ENCODE measurements around the gene GRPEL1. TPM values are rescaled to one million over a fixed set of nuclear protein-coding genes. Genes with fewer than 3 reads are reported as not detected.

Gene GRPEL1
- total and polyA plus RNA-seq, 9 of the 15 experiments (the other 6 are each of a cell fraction or from before 2014, with no cell fraction given): 43.4 to 192 (median 86.6) TPM

- Histone ChIP-seq H3K36me3 (ENCODE audit: control insufficient read depth, insufficient read depth, low read length) (no peaks in the 10 kb centered on the region), H2AFZ (ENCODE audit: low read depth, low read length) (0 out of 2 replicates have a peak overlapping the region, but pooled peaks have one; percentile 8), H3K9me3 (replicated peaks; ENCODE audit: control insufficient read depth, insufficient read depth, low read depth, low read length) (no peaks in the 10 kb centered on the region), H3K27ac (ENCODE audit: extremely low read depth, low read depth, low read length) (no peak overlapping the region), H3K9ac (ENCODE audit: insufficient read depth in 1 of 2, low read depth in 2 of 2, low read length in 2 of 2) (no peak overlapping the region), H3K27me3 (ENCODE audit: control insufficient read depth in 2 of 2, insufficient read depth in 2 of 2, low read length in 2 of 2) (peaks cover 18 to 49% of the 10 kb centered on the region in 2 experiments), H3K4me2 (ENCODE audit: insufficient read depth, low read length) (no peak overlapping the region), H3K4me3 (no peak overlapping the region), H3K9me1 (ENCODE audit: control insufficient read depth, insufficient read depth, low read length) (peaks cover 3% of the 10 kb centered on the region), H3K4me1 (replicated peaks in 1 of 2; ENCODE audit: control insufficient read depth in 2 of 2, insufficient read depth in 2 of 2, low read length in 2 of 2) (peaks cover 17 to 30% of the 10 kb centered on the region in 2 experiments), H3K79me2 (ENCODE audit: control insufficient read depth, insufficient read depth, low read length) (no peaks in the 10 kb centered on the region), H4K20me1 (replicated peaks; ENCODE audit: control insufficient read depth, insufficient read depth, low read length) (peaks cover 6% of the 10 kb centered on the region)
- 8% methylated on average over 12 of the region's 15 CpGs for WGBS (ENCODE audit: insufficient coverage, low coverage, missing lambda C conversion rate)
- in situ Hi-C loops (cut with MboI) (no loop called here), intact Hi-C loops (cut with micrococcal nuclease) (no loop called here)
- no TSS peak for BruUV-seq (replicated peaks)
- ChIA-PET POLR2A (interaction anchor here (0.6 to 1.1 kb wide), 3 partner anchors 7 to 43 kb away, joined by 3 read pairs; no protein-coding TSS in a partner anchor), CTCF (ENCODE audit: low intra/inter-chr PET ratio) (no interaction called here)
- ATAC-seq: no peak
- FAIRE-seq: peak; percentile 46
- DNase-seq (ENCODE audit: extremely low read depth in 1 of 4, low spot score in 3 of 4): peak in 1 of 4 experiments; percentile 42
- TF ChIP-seq NFIX (CRISPR knock-in tag; IDR thresholded peaks at IDR 0.05; ENCODE audit: low read depth) (peak; percentile 63; the same call in 1 of the 2 replicates), L3MBTL2 (IDR thresholded peaks at IDR 0.05) (peak; percentile 77), MYC (IDR thresholded peaks at IDR 0.05; ENCODE audit: low read depth, low read length) (0 out of 2 replicates have a peak, but pooled peaks have one; percentile 19), MYC (CRISPR knock-in tag; IDR thresholded peaks at IDR 0.05; ENCODE audit: borderline replicate concordance, low read depth) (no peak), NFIC (IDR thresholded peaks at IDR 0.05) (peak; percentile 98), E2F6 (IDR thresholded peaks at IDR 0.05; ENCODE audit: borderline replicate concordance in 1 of 2, extremely low read depth in 1 of 2, insufficient read depth in 1 of 2, insufficient read length in 1 of 2, low read depth in 1 of 2, low read length in 1 of 2, poor library complexity in 1 of 2, severe bottlenecking in 1 of 2) (peak in 1 of 2 experiments; percentile 39), IRF9 (tag; IDR thresholded peaks at IDR 0.05) (no peak), MGA (IDR thresholded peaks at IDR 0.05) (peak; percentile 59)
Observed at GRCh38 chr4:7105276-7105675, 37.4 kb upstream of the GRPEL1 start.

Measured in K562 (cell line).